COLO668 (cell line): Measurements from ENCODE around the gene FASN.

Source experiments
- DNase-seq: peaks from one replicate; lab custom pipeline; 2025; ENCODE audit not compliant: unreplicated experiment; lab: John Stamatoyannopoulos, UW

Gene FASN

GRCh38 chr17:82103553-82104451 lies 5.8 kb upstream of the FASN start:
- DNase-seq, result peak; percentile 27

- no peak for DNase-seq
These were observed 4.0 kb upstream of the FASN start for GRCh38 chr17:82101767-82102679.

- no peak for DNase-seq
These were observed 3.3 kb upstream of the FASN start for GRCh38 chr17:82101301-82101715.

- no peak for DNase-seq
These were observed 2.7 kb upstream of the FASN start for GRCh38 chr17:82100502-82101298.

GRCh38 chr17:82098939-82099763 lies 1.1 kb upstream of the FASN start:
- DNase-seq, result peak; percentile 45

- no peak for DNase-seq
These were observed 192 bp downstream of the FASN start for GRCh38 chr17:82097919-82098168.

GRCh38 chr17:82097184-82097918 lies 685 bp downstream of the FASN start:
- DNase-seq, result peak; percentile 47

GRCh38 chr17:82096709-82097183 lies 1.3 kb downstream of the FASN start:
- no peak for DNase-seq

GRCh38 chr17:82095777-82096708 lies 2.0 kb downstream of the FASN start:
- DNase-seq, result no peak

- no peak for DNase-seq
These were observed 2.9 kb downstream of the FASN start for GRCh38 chr17:82094931-82095776.

GRCh38 chr17:82092995-82093751 lies 4.9 kb downstream of the FASN start:
- DNase-seq, result no peak

GRCh38 chr17:82092628-82092994 lies 5.4 kb downstream of the FASN start:
- DNase-seq, result no peak

- DNase-seq, result no peak
These were observed 5.9 kb downstream of the FASN start for GRCh38 chr17:82092094-82092586.

GRCh38 chr17:82091264-82092066 lies 6.6 kb downstream of the FASN start:
- no peak for DNase-seq

GRCh38 chr17:82090549-82091263 lies 7.3 kb downstream of the FASN start:
- DNase-seq, result no peak
